Kidney (tissue), 14 donors: Measurements from ENCODE around the gene DIDO1. TPM values are rescaled to one million over a fixed set of nuclear protein-coding genes. Genes with fewer than 3 reads are reported as not detected.

Experiments used
- DNase-seq, 5 donors: peaks; one replicate each; pipeline ENCODE4 v3.0.0-alpha.2; 2013 to 2020
- FAIRE-seq: peaks from 2 replicates; lab custom pipeline; 2012; peaks lifted over from hg19 to GRCh38; lab: Jason Lieb, UNC
- H3K27ac ChIP-seq, 2 donors: one replicate each; pipeline ENCODE4 v1.7.0; 2013; ENCODE audit warnings: low read depth in 2 of 2, low read length in 2 of 2, inconsistent platforms in 1 of 2
- H3K27me3 ChIP-seq: one replicate; pipeline ENCODE4 v1.7.1; 2013; ENCODE audit warnings: low read length, inconsistent platforms; ENCODE audit not compliant: control insufficient read depth, insufficient read depth
- H3K36me3 ChIP-seq, 3 donors: one replicate each; pipeline versions ENCODE4 v1.7.0 to v1.7.1; 2013; ENCODE audit warnings: low read length in 3 of 3, control low read depth in 1 of 3, inconsistent platforms in 1 of 3; ENCODE audit not compliant: insufficient read depth in 3 of 3, control insufficient read depth in 2 of 3
- H3K4me1 ChIP-seq, 3 donors: one replicate each; pipeline versions ENCODE4 v1.7.0 to v1.7.1; 2013; ENCODE audit warnings: low read length in 3 of 3, inconsistent platforms in 1 of 3, low read depth in 1 of 3; ENCODE audit not compliant: control insufficient read depth in 2 of 3, insufficient read depth in 2 of 3
- H3K4me3 ChIP-seq, 3 donors: one replicate each; pipeline versions ENCODE4 v1.7.0 to v1.8.1; 2013; ENCODE audit warnings: low read length in 3 of 3, control low read depth in 1 of 3, inconsistent platforms in 1 of 3
- H3K9ac ChIP-seq, 3 donors: one replicate each; pipeline versions ENCODE4 v1.7.0 to v1.7.1; 2013; ENCODE audit warnings: low read length in 3 of 3, control low read depth in 1 of 3, inconsistent platforms in 1 of 3
- H3K9me3 ChIP-seq, 3 donors: one replicate each; pipeline versions ENCODE4 v1.7.0 to v1.7.1; 2013; ENCODE audit warnings: low read length in 3 of 3, control low read depth in 1 of 3, inconsistent platforms in 1 of 3; ENCODE audit not compliant: control insufficient read depth in 2 of 3, insufficient read depth in 1 of 3
- intact Hi-C: fragments of 100-400 bp; cut with DNase I; formaldehyde crosslinking; loops from one replicate; pipeline ENCODE4 v1.11.1; 2022
- polyA plus RNA-seq: library from polyadenylated mRNA; stranded (reverse); fragments of 350-450 nt; fragmentation: Illumina TruSeq; extraction: RNeasy Lipid Tissue Mini Kit (QIAGEN cat#74804); gene quantifications from one replicate; pipeline ENCODE4 v1.2.3, GENCODE V29; 2014; ENCODE audit warnings: low read depth, low replicate concordance; ENCODE audit not compliant: insufficient read depth
- total RNA-seq: library from RNA; stranded (reverse); fragmentation: NEBNext Ultra II Directional; extraction: Animal tissue kit (Norgen Biotek cat#: 25700); gene quantifications from one replicate; pipeline ENCODE4 v1.2.1, GENCODE V29; 2021
- TF ChIP-seq, protein P1 (sequence below): IDR thresholded peaks from 3 replicates; pipeline ENCODE4 v1.5.1; 2012; ENCODE audit warnings: mild to moderate bottlenecking, moderate library complexity, borderline replicate concordance; ENCODE audit not compliant: insufficient read depth; ENCODE audit errors: extremely low read depth
- donor health status: control.
- donor health status: control.
- donor health status: control.
- donor health status: control.
- donor health status: control.
- donor health status: DM: yes; HTN: yes; CAD: no.
- donor health status: Normal renal cell carcinoma (clear cell type).

The DIDO1 gene
- total and polyA plus RNA-seq, 2 donors from 2014 or later, result 23.0 to 67.9 TPM

DNA sequence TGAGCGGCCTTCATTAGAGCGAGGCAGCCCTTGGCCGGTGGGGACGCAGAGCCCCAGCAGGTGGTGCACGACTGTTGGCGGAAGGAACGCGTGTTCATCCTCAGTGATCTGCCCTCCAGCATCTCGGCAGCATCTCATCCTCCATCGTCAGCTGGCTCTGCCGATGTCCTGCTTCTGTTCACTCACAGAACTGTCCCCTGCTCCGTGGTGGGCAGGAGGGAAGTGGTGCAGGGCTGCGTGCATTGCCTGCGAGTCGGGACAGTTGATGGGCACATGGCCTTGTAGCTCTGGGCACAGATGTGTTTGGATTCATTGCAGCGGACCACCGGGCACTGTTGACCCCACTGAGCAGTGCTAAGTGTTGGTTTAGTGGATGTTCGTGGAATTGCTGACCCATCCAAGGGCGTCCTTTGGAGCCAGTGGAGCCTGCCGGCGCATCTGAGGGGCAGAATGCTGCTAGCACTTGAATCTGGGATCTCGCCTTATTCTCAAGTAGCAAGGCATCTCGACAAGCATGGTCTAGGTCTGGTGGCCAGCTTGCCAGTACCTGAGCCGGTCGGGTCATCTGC is 19.6 kb upstream of the DIDO1 start:
- H3K27ac ChIP-seq, result no peak overlapping the region
- no peak overlapping the region for H3K4me3 ChIP-seq
- no peaks in the 10 kb centered on the region for H3K9me3 ChIP-seq
- DNase-seq, result peak in 1 of 5 donors; percentile 51
- TF ChIP-seq, protein P1, sequence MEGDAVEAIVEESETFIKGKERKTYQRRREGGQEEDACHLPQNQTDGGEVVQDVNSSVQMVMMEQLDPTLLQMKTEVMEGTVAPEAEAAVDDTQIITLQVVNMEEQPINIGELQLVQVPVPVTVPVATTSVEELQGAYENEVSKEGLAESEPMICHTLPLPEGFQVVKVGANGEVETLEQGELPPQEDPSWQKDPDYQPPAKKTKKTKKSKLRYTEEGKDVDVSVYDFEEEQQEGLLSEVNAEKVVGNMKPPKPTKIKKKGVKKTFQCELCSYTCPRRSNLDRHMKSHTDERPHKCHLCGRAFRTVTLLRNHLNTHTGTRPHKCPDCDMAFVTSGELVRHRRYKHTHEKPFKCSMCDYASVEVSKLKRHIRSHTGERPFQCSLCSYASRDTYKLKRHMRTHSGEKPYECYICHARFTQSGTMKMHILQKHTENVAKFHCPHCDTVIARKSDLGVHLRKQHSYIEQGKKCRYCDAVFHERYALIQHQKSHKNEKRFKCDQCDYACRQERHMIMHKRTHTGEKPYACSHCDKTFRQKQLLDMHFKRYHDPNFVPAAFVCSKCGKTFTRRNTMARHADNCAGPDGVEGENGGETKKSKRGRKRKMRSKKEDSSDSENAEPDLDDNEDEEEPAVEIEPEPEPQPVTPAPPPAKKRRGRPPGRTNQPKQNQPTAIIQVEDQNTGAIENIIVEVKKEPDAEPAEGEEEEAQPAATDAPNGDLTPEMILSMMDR, result no peak
- intact Hi-C loops, result no loop called here
- H3K36me3 ChIP-seq, result peaks cover 4 to 56% (median 37%) of the 10 kb centered on the region in 3 donors
- H3K27me3 ChIP-seq, result no peaks in the 10 kb centered on the region
- FAIRE-seq, result no peak
- H3K9ac ChIP-seq, result no peak overlapping the region
- no peaks in the 10 kb centered on the region for H3K4me1 ChIP-seq

DNA sequence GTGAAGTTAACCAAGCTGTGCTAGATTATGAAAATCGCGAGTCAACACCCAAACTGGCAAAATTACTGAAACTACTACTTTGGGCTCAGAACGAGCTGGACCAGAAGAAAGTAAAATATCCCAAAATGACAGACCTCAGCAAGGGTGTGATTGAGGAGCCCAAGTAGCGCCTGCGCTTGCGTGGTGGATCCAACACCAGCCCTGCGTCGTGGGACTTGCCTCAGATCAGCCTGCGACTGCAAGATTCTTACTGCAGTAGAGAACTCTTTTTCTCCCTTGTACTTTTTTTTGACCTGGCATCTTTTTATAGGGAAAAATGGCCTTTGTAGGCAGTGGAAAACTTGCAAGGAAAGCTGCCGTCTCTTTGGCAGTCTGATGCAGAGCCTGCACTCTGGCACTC is 18.4 kb upstream of the DIDO1 start:
- Histone ChIP-seq H3K9ac (no peak overlapping the region), H3K27ac (no peak overlapping the region), H3K9me3 (no peaks in the 10 kb centered on the region), H3K4me1 (no peaks in the 10 kb centered on the region), H3K36me3 (peaks cover 4 to 48% (median 33%) of the 10 kb centered on the region in 3 donors), H3K4me3 (no peak overlapping the region), H3K27me3 (no peaks in the 10 kb centered on the region)
- TF ChIP-seq, protein P1, result no peak
- intact Hi-C loops, result no loop called here
- no peak for FAIRE-seq
- DNase-seq, result peak in 1 of 5 donors; percentile 24

DNA sequence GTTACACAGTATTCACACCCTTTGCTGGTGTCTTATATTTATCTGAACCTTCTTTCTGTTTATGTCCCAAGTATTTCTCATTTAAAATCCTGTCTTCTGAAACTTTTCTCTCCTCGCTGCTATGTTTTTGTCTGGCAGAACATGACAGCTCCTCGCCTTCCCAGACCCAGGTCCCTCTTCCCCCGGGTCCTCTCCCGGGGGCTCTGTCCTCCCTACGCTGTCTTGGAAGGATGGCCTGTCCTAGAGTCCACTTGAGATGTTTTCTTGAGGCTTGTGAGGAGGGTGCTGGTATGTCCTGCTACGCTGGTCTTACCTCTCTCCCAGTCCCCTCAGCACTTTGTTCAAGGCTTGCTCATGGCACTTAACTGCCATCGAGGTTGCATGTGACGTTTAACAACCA is 17.9 kb upstream of the DIDO1 start:
- Histone ChIP-seq H3K9ac (no peak overlapping the region), H3K9me3 (no peaks in the 10 kb centered on the region), H3K36me3 (peaks cover 4 to 43% (median 33%) of the 10 kb centered on the region in 3 donors), H3K4me3 (no peak overlapping the region), H3K4me1 (peaks cover 0 to 3% (median 0%) of the 10 kb centered on the region in 3 donors), H3K27ac (no peak overlapping the region), H3K27me3 (no peaks in the 10 kb centered on the region)
- intact Hi-C loops, result no loop called here
- DNase-seq, result no peak
- TF ChIP-seq, protein P1, result no peak
- FAIRE-seq, result no peak
